ENCODE results near the gene PTGDR2.

Gene PTGDR2

GRCh38 chr11:60809249-60809648 is 46.5 kb downstream of the PTGDR2 start:
- no peak for DNase-seq

- no peak for DNase-seq
These were observed 52.3 kb downstream of the PTGDR2 start for GRCh38 chr11:60803273-60803936.

GRCh38 chr11:60801194-60801593 is 54.6 kb downstream of the PTGDR2 start:
- DNase-seq, result no peak
